BE2C (cell line): ENCODE measurements around the gene POFUT1.

Experiments used
- DNase-seq: peaks from one replicate; pipeline ENCODE4 v3.0.0-alpha.2; 2020
- H3K27me3 ChIP-seq: fragments of 250-450 bp; sonication (Bioruptor Pico); 2 replicates; pipeline ENCODE4 v1.5.1; 2020; ENCODE audit warnings: mild to moderate bottlenecking
- H3K36me3 ChIP-seq: fragments of 250-450 bp; sonication (Bioruptor Pico); 2 replicates; pipeline ENCODE4 v1.5.1; 2020; ENCODE audit warnings: mild to moderate bottlenecking
- H3K4me1 ChIP-seq: fragments of 250-450 bp; sonication (Bioruptor Pico); 2 replicates; pipeline ENCODE4 v1.5.1; 2020
- H3K4me3 ChIP-seq: 2 replicates; pipeline ENCODE4 v1.5.1; 2011; ENCODE audit warnings: low read depth, low read length
- H3K9me3 ChIP-seq: fragments of 250-450 bp; sonication (Bioruptor Pico); 2 replicates; pipeline ENCODE4 v1.5.1; 2020
- TF ChIP-seq, protein P1 (sequence below): IDR thresholded peaks from 2 replicates; pipeline ENCODE4 v1.5.1; 2012; ENCODE audit warnings: mild to moderate bottlenecking, low read depth, low read length

POFUT1 gene

DNA sequence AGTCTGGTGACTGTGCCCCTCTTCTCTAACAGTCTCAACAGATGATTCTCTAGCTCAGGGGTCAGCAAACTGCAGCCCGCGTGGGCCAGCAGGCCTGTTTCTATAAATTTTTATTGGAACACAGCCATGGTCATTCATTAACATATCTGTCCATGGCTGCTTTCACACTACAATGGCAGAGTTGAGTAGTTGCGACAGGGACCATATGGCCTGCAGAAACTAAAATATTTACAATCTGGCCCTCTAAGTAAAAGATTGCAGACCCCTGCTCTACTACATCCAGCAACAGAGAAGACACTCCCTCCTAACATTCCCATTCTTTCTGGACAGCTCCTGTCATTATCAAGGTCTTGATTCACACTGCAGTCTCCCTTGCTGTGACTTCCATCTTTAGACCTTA, 45.3 kb upstream of the POFUT1 start:
- no peak for DNase-seq
- Histone ChIP-seq H3K27me3 (no peaks in the 10 kb centered on the region), H3K4me1 (no peaks in the 10 kb centered on the region), H3K9me3 (no peaks in the 10 kb centered on the region), H3K36me3 (peaks cover 78% of the 10 kb centered on the region), H3K4me3 (no peak overlapping the region)
- TF ChIP-seq, protein P1, sequence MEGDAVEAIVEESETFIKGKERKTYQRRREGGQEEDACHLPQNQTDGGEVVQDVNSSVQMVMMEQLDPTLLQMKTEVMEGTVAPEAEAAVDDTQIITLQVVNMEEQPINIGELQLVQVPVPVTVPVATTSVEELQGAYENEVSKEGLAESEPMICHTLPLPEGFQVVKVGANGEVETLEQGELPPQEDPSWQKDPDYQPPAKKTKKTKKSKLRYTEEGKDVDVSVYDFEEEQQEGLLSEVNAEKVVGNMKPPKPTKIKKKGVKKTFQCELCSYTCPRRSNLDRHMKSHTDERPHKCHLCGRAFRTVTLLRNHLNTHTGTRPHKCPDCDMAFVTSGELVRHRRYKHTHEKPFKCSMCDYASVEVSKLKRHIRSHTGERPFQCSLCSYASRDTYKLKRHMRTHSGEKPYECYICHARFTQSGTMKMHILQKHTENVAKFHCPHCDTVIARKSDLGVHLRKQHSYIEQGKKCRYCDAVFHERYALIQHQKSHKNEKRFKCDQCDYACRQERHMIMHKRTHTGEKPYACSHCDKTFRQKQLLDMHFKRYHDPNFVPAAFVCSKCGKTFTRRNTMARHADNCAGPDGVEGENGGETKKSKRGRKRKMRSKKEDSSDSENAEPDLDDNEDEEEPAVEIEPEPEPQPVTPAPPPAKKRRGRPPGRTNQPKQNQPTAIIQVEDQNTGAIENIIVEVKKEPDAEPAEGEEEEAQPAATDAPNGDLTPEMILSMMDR: no peak

DNA sequence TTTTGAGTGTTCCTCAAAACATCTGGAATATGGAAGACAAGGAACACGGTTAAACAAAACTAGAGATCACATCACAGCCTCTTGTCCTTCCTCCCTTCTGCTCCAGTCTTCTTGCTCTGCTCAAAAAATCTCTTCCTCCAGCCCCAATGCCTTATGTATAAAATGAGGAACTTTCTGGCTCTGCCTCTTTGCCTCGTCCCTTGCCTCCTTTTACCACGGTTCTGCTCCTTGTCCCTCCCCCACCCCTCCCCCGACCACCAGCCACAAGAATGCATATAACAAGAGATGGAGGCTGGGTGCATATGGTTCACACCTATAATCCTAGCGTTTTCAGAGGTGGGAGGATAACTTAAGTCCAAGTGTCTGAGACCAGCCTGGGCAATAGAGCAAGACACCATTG, 43.7 kb upstream of the POFUT1 start:
- no peak for DNase-seq

DNA sequence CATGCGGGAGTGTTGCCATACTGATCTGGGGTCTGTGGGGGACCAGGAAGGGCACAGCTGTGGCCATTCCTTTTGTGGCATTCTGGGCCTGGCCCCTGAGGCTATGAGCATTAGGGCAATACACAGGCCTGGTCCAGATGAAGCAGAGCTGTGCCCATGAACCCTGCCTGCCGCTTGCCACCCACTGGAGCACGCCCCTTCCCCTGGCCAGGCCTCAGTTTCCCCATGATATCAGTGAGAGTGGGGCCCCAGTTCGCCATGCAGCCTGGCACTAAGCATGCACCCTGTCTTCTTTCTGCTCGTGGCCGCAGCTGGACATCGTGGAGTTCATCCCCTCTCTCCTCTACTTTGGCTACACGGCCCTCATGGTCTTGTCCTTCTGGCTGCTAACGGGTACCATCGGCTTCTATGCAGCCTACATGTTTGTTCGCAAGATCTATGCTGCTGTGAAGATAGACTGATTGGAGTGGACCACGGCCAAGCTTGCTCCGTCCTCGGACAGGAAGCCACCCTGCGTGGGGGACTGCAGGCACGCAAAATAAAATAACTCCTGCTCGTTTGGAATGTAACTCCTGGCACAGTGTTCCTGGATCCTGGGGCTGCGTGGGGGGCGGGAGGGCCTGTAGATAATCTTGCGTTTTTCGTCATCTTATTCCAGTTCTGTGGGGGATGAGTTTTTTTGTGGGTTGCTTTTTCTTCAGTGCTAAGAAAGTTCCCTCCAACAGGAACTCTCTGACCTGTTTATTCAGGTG, 42.5 kb upstream of the POFUT1 start:
- H3K36me3 ChIP-seq: peaks cover 54% of the 10 kb centered on the region
- no peak overlapping the region for H3K4me3 ChIP-seq
- H3K4me1 ChIP-seq: no peaks in the 10 kb centered on the region
- no peaks in the 10 kb centered on the region for H3K27me3 ChIP-seq
- no peaks in the 10 kb centered on the region for H3K9me3 ChIP-seq
- no peak for DNase-seq
- TF ChIP-seq, protein P1: no peak

More for the DNA sequence above, 43.7 kb upstream of the POFUT1 start:
- no peaks in the 10 kb centered on the region for H3K4me1 ChIP-seq
- H3K36me3 ChIP-seq: peaks cover 64% of the 10 kb centered on the region
- no peaks in the 10 kb centered on the region for H3K27me3 ChIP-seq
- no peak overlapping the region for H3K4me3 ChIP-seq
- TF ChIP-seq, protein P1: no peak
- H3K9me3 ChIP-seq: no peaks in the 10 kb centered on the region

DNA sequence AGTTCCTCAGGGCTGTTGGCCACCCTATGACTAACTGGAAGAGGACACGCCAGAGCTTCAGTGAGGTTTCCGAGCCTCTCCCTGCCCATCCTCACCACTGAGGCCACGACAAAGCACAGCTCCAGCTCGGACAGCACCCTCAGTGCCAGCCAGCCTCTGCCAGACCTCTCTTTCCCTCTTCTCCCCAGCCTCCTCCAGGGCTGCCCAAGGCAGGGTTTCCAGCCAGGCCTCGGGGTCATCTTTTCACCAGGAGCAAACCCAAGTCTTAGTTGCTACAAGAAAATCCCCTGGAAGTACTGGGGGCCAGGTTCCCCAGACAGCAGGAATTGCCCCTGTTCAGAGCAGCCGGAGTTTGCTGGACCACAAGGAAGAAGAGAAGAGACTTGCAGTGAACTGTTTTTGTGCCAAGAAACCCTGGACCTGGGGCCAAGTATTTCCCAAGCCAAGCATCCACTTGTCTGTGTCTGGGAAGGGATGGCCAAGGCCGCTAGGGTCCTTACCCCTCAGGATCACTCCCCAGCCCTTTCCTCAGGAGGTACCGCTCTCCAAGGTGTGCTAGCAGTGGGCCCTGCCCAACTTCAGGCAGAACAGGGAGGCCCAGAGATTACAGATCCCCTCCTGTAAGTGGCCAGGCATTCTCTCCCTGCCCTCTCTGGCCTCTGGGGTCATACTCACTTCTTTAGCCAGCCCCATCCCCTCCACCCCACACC, 41.7 kb upstream of the POFUT1 start:
- H3K4me1 ChIP-seq: no peaks in the 10 kb centered on the region

DNA sequence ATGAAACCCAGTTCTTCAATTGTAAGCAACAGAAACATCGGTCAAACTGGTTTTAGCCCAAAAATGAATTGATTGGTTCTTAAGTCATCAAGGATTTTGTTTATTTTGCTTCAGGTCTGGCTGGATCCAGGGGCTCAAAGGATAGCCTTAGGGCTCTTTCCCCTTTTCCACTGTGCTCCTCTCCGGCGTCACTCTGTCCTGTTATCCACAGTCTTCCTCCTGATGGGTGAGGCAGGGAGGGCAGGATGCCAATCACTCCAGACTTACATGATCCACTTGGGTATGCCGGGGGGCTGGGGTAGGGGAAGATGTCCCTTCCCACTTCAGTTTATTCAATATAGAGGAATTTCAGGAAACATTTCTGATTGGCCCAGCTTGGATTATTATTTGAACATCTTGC, 40.1 kb upstream of the POFUT1 start:
- TF ChIP-seq, protein P1: no peak
- Histone ChIP-seq H3K9me3 (no peaks in the 10 kb centered on the region), H3K36me3 (peaks cover 34% of the 10 kb centered on the region), H3K27me3 (no peaks in the 10 kb centered on the region), H3K4me3 (no peak overlapping the region), H3K4me1 (no peaks in the 10 kb centered on the region)
- no peak for DNase-seq

More for the DNA sequence above, 41.7 kb upstream of the POFUT1 start:
- no peak for DNase-seq
- peaks cover 50% of the 10 kb centered on the region for H3K36me3 ChIP-seq
- TF ChIP-seq, protein P1: no peak
- H3K9me3 ChIP-seq: no peaks in the 10 kb centered on the region
- H3K27me3 ChIP-seq: no peaks in the 10 kb centered on the region
- H3K4me3 ChIP-seq: no peak overlapping the region
